Coronary artery (tissue), 2 donors: ENCODE results near the gene AKR1C1.
A peak's percentile ranks its signal among the peaks of the same experiment; 100 is the strongest.
"Not testable (repeated sequence)": the region's sequence is repeated elsewhere in the genome, so short reads cannot be mapped to it uniquely, and the experiment has no call there.

Experiments
- DNase-seq: peaks from one replicate; pipeline ENCODE4 v3.0.0-alpha.2; 2017; ENCODE audit warnings: low spot score
- H3K27ac ChIP-seq, 2 donors: fragments of 200-600 bp; sonication (generic); one replicate each; pipeline ENCODE4 v1.5.1; 2016 to 2019
- H3K4me3 ChIP-seq: fragments of 200-600 bp; sonication (generic); 2 replicates; pipeline ENCODE4 v1.5.1; 2016; ENCODE audit warnings: mild to moderate bottlenecking, moderate library complexity
- CTCF ChIP-seq: fragments of 200-600 bp; sonication (generic); IDR thresholded peaks from one replicate; pipeline ENCODE4 v1.5.1; 2019; ENCODE audit warnings: antibody characterized with exemption

Gene AKR1C1

GRCh38 chr10:4962876-4963814 is at the start of gene AKR1C1:
AKR1C1 (plus strand) TSS chr10:4963415; CDS start chr10:4963445, 30 bp downstream.
- Histone ChIP-seq H3K4me3 (peak within 1 kb of the TSS; percentile 59), H3K27ac (peak within 1 kb of the TSS in 1 of 2 donors; percentile 58)
- DNase-seq = not testable (repeated sequence)

GRCh38 chr10:4914213-4914850 is 48.9 kb upstream of the AKR1C1 start:
- no peak for DNase-seq
- no peak for TF ChIP-seq CTCF
- Histone ChIP-seq H3K27ac (no peak overlapping the region), H3K4me3 (no peak overlapping the region)

GRCh38 chr10:4916086-4916716 is 47.0 kb upstream of the AKR1C1 start:
- no peak overlapping the region for H3K27ac ChIP-seq
- no peak for TF ChIP-seq CTCF
- no peak for DNase-seq
- H3K4me3 ChIP-seq = no peak overlapping the region

GRCh38 chr10:4918236-4918635 is 45.0 kb upstream of the AKR1C1 start:
- Histone ChIP-seq H3K4me3 (no peak overlapping the region), H3K27ac (no peak overlapping the region)
- DNase-seq = no peak
- no peak for TF ChIP-seq CTCF

GRCh38 chr10:4924482-4924881 is 38.7 kb upstream of the AKR1C1 start:
- not testable (repeated sequence) for DNase-seq, H3K4me3 ChIP-seq, H3K27ac ChIP-seq

GRCh38 chr10:4926400-4926799 is 36.8 kb upstream of the AKR1C1 start:
- no peak for TF ChIP-seq CTCF
- Histone ChIP-seq H3K27ac (no peak overlapping the region), H3K4me3 (no peak overlapping the region)
- no peak for DNase-seq

- DNase-seq = no peak
- H3K4me3 ChIP-seq = no peak overlapping the region
- H3K27ac ChIP-seq = no peak overlapping the region
- no peak for TF ChIP-seq CTCF
These were observed 31.6 kb upstream of the AKR1C1 start for GRCh38 chr10:4931587-4931986.
